ENCODE data around the gene PRKG1.

DNA sequence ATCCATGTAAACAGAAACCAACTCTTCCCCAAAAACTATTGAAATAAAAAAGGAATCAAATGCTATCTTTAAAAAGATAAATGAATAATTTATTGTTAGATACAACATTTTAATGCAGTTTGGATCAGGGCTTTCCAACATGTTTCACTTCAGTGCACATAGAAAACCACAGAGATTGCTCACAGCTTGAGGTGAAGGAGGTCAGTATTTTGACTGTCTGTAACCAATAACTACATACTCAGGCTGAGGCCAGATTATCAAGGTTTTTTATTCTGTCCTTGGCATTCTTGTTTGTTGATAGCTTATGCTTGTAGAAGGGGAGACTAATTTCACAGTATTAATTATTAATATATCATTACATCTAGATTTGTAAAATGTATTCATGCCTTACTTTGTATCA lies 195.5 kb downstream of the PRKG1 start:
- TF ChIP-seq POLR2A (IDR thresholded peaks at IDR 0.05; ENCODE audit: low read depth, low read length) (no peak), POLR2AphosphoS5 (IDR thresholded peaks at IDR 0.05; ENCODE audit: low read depth, low read length) (no peak), SPI1 (IDR thresholded peaks at IDR 0.05; ENCODE audit: low read depth, low read length) (no peak), TAF1 (IDR thresholded peaks at IDR 0.05; ENCODE audit: low read depth, low read length) (no peak), POU2F2 (IDR thresholded peaks at IDR 0.05; ENCODE audit: low read depth, low read length) (no peak)

All from GM12891 (cell line).